Mammary epithelial cell (primary cell): ENCODE measurements around the gene RDH13.
"Not testable (repeated sequence)": the region's sequence is repeated elsewhere in the genome, so short reads cannot be mapped to it uniquely, and the experiment has no call there.

ENCODE experiments used
- CTCF ChIP-seq, 2 donors: IDR thresholded peaks in 1 of 2; conservative IDR thresholded peaks in 1 of 2; 2 replicates each; pipeline ENCODE4 v1.5.1; 2011 to 2012; ENCODE audit warnings: inconsistent platforms in 2 of 2, low read length in 2 of 2, mild to moderate bottlenecking in 2 of 2, control low read depth in 1 of 2, low read depth in 1 of 2; ENCODE audit not compliant: insufficient read depth in 1 of 2; ENCODE audit errors: extremely low read depth in 1 of 2
- EZH2 ChIP-seq: IDR thresholded peaks from 2 replicates; pipeline ENCODE4 v1.6.1; 2012; ENCODE audit warnings: low read length, inconsistent platforms, borderline replicate concordance

DNA sequence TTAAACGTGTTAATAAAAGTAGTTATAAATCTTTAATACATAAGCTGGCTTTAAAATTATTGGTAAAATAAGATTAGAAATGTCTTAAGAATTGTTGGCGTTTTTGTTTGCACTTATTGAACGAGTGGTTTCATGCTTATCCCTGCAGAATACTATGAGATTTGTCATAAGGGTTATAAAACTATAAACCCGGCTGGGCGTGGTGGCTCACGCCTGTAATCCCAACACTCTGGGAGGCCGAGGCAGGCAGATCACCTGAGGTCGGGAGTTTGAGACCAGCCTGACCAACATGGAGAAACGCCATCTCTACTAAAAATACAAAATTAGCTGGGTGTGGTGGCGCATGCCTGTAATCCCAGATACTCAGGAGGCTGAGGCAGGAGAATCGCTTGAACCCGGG, 22.3 kb downstream of the RDH13 start:
- not testable (repeated sequence) for TF ChIP-seq CTCF (conservative IDR thresholded peaks at IDR 0.05 in 1 of 2, IDR thresholded peaks at IDR 0.05 in 1 of 2; ENCODE audit: extremely low read depth in 1 of 2, insufficient read depth in 1 of 2, low read depth in 1 of 2, low read length in 2 of 2); EZH2
